DOHH2 (cell line): ENCODE results near the gene ANKS1B.

Source experiments
- H3F3A ChIP-seq: fragments of 200-600 bp; sonication (generic), shearing (Covaris generic); 2 replicates; pipeline ENCODE4 v1.6.0; 2016; ENCODE audit warnings: antibody characterized with exemption, mild to moderate bottlenecking; ENCODE audit not compliant: control insufficient read depth, insufficient read depth
- H3K27ac ChIP-seq: fragments of 200-600 bp; sonication (generic); 2 replicates; pipeline ENCODE4 v1.5.1; 2014; ENCODE audit warnings: low read depth, mild to moderate bottlenecking, low read length, moderate library complexity
- H3K27me3 ChIP-seq: fragments of 200-600 bp; sonication (generic); 2 replicates; pipeline ENCODE4 v1.6.1; 2014; ENCODE audit warnings: mild to moderate bottlenecking, low read length, mixed read lengths; ENCODE audit not compliant: control insufficient read depth
- H3K36me3 ChIP-seq: fragments of 200-600 bp; sonication (generic); 2 replicates; pipeline ENCODE4 v1.6.1; 2014; ENCODE audit warnings: mild to moderate bottlenecking, low read length, moderate library complexity, mixed read lengths; ENCODE audit not compliant: control insufficient read depth
- H3K4me1 ChIP-seq: fragments of 200-600 bp; sonication (generic); 2 replicates; pipeline ENCODE4 v1.6.1; 2014; ENCODE audit warnings: mild to moderate bottlenecking, low read length, mixed read lengths; ENCODE audit not compliant: control insufficient read depth
- H3K4me2 ChIP-seq: fragments of 200-600 bp; sonication (generic); 2 replicates; pipeline ENCODE4 v1.6.0; 2014; ENCODE audit warnings: mild to moderate bottlenecking, low read length, moderate library complexity
- H3K4me3 ChIP-seq: fragments of 200-600 bp; sonication (generic); 2 replicates; pipeline ENCODE4 v1.5.1; 2014; ENCODE audit warnings: mild to moderate bottlenecking, low read length, mixed read lengths
- H3K79me2 ChIP-seq: fragments of 200-600 bp; sonication (generic); 2 replicates; pipeline ENCODE4 v1.6.1; 2014; ENCODE audit warnings: mild to moderate bottlenecking, low read length, mixed read lengths; ENCODE audit not compliant: control insufficient read depth
- H3K9me2 ChIP-seq: fragments of 200-600 bp; sonication (generic); replicated peaks from 2 replicates; pipeline ENCODE4 v1.6.1; 2014; ENCODE audit warnings: mild to moderate bottlenecking, low read length, mixed read lengths; ENCODE audit not compliant: control insufficient read depth
- H3K9me3 ChIP-seq: fragments of 200-600 bp; sonication (generic); 2 replicates; pipeline ENCODE4 v1.6.1; 2014; ENCODE audit warnings: antibody characterized with exemption, low read length, mixed read lengths; ENCODE audit not compliant: control insufficient read depth, insufficient read depth
- H4K20me1 ChIP-seq: fragments of 200-600 bp; sonication (generic); 2 replicates; pipeline ENCODE4 v1.6.0; 2014; ENCODE audit warnings: low read depth, mild to moderate bottlenecking, antibody characterized with exemption, low read length, moderate library complexity; ENCODE audit not compliant: control insufficient read depth, insufficient read depth
- CTCF ChIP-seq: fragments of 200-600 bp; sonication (generic); IDR thresholded peaks from one replicate; pipeline ENCODE4 v1.5.1; 2014; ENCODE audit warnings: antibody characterized with exemption, mild to moderate bottlenecking, low read depth, low read length; ENCODE audit not compliant: poor library complexity, severe bottlenecking
- EZH2phosphoT487 ChIP-seq: fragments of 200-600 bp; sonication (generic); IDR thresholded peaks from 2 replicates; pipeline ENCODE4 v1.6.1; 2017; ENCODE audit warnings: borderline replicate concordance, mild to moderate bottlenecking, antibody characterized with exemption, low read length, moderate library complexity, mixed read lengths

ANKS1B gene

GRCh38 chr12:99833397-99833796 is 151.3 kb downstream of the ANKS1B start:
- H3K27ac ChIP-seq = no peak overlapping the region
- no peaks in the 10 kb centered on the region for H3K9me2 ChIP-seq
- H3F3A ChIP-seq = no peaks in the 10 kb centered on the region
- H3K79me2 ChIP-seq = no peaks in the 10 kb centered on the region
- no peak overlapping the region for H3K4me3 ChIP-seq
- no peak for TF ChIP-seq EZH2phosphoT487
- no peak for TF ChIP-seq CTCF
- no peak overlapping the region for H3K4me2 ChIP-seq
- H3K36me3 ChIP-seq = no peaks in the 10 kb centered on the region
- H3K9me3 ChIP-seq = no peaks in the 10 kb centered on the region
- no peaks in the 10 kb centered on the region for H3K27me3 ChIP-seq
- no peaks in the 10 kb centered on the region for H4K20me1 ChIP-seq
- H3K4me1 ChIP-seq = no peaks in the 10 kb centered on the region

- Histone ChIP-seq H3K79me2 (no peaks in the 10 kb centered on the region), H3F3A (no peaks in the 10 kb centered on the region), H3K9me2 (no peaks in the 10 kb centered on the region), H3K4me3 (no peak overlapping the region), H3K27ac (no peak overlapping the region), H3K36me3 (no peaks in the 10 kb centered on the region), H3K9me3 (no peaks in the 10 kb centered on the region), H3K27me3 (no peaks in the 10 kb centered on the region), H4K20me1 (no peaks in the 10 kb centered on the region), H3K4me1 (no peaks in the 10 kb centered on the region), H3K4me2 (no peak overlapping the region)
- TF ChIP-seq EZH2phosphoT487 (no peak), CTCF (no peak)
Measured at GRCh38 chr12:99824900-99825542, 159.7 kb downstream of the ANKS1B start.

GRCh38 chr12:99822273-99822672 is 162.5 kb downstream of the ANKS1B start:
- no peak overlapping the region for H3K27ac ChIP-seq
- no peaks in the 10 kb centered on the region for H4K20me1 ChIP-seq
- H3K79me2 ChIP-seq = no peaks in the 10 kb centered on the region
- no peak overlapping the region for H3K4me3 ChIP-seq
- TF ChIP-seq EZH2phosphoT487 (no peak), CTCF (no peak)
- H3K27me3 ChIP-seq = no peaks in the 10 kb centered on the region
- H3K36me3 ChIP-seq = no peaks in the 10 kb centered on the region
- no peaks in the 10 kb centered on the region for H3K9me2 ChIP-seq
- H3K4me1 ChIP-seq = no peaks in the 10 kb centered on the region
- no peak overlapping the region for H3K4me2 ChIP-seq
- no peaks in the 10 kb centered on the region for H3K9me3 ChIP-seq
- H3F3A ChIP-seq = no peaks in the 10 kb centered on the region
